ENCODE results near the gene CTNNA3. TPM values are rescaled to one million over a fixed set of nuclear protein-coding genes. Genes with fewer than 3 reads are reported as not detected.

The CTNNA3 gene
- total and polyA plus RNA-seq, 4 donors, result 0.16 to 2.4 (median 1.4) TPM

GRCh38 chr10:66026321-66026720 is 1669.7 kb downstream of the CTNNA3 start:
- H3K4me3 ChIP-seq (ENCODE audit: low read depth in 1 of 3, low read length in 3 of 3), result no peak overlapping the region
- no peak overlapping the region for H3K27ac ChIP-seq (ENCODE audit: low read depth in 1 of 2, low read length in 2 of 2)
- no peaks in the 10 kb centered on the region for H3K36me3 ChIP-seq (ENCODE audit: control insufficient read depth in 4 of 4, insufficient read depth in 3 of 4, low read depth in 1 of 4, low read length in 3 of 4)
- no peak for TF ChIP-seq FOXA2 (IDR thresholded peaks at IDR 0.05)
- no peak for TF ChIP-seq NR2F2 (IDR thresholded peaks at IDR 0.05)
- TF ChIP-seq, protein P1, sequence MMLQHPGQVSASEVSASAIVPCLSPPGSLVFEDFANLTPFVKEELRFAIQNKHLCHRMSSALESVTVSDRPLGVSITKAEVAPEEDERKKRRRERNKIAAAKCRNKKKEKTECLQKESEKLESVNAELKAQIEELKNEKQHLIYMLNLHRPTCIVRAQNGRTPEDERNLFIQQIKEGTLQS (IDR thresholded peaks at IDR 0.05), result no peak
- TF ChIP-seq MAX (IDR thresholded peaks at IDR 0.05), result no peak
- TF ChIP-seq RXRA (IDR thresholded peaks at IDR 0.05), result no peak
- no peak for TF ChIP-seq FOXA1 (IDR thresholded peaks at IDR 0.05)
- TF ChIP-seq, protein P2, sequence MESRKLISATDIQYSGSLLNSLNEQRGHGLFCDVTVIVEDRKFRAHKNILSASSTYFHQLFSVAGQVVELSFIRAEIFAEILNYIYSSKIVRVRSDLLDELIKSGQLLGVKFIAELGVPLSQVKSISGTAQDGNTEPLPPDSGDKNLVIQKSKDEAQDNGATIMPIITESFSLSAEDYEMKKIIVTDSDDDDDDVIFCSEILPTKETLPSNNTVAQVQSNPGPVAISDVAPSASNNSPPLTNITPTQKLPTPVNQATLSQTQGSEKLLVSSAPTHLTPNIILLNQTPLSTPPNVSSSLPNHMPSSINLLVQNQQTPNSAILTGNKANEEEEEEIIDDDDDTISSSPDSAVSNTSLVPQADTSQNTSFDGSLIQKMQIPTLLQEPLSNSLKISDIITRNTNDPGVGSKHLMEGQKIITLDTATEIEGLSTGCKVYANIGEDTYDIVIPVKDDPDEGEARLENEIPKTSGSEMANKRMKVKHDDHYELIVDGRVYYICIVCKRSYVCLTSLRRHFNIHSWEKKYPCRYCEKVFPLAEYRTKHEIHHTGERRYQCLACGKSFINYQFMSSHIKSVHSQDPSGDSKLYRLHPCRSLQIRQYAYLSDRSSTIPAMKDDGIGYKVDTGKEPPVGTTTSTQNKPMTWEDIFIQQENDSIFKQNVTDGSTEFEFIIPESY (IDR thresholded peaks at IDR 0.05), result no peak
- no peak for TF ChIP-seq SP1 (IDR thresholded peaks at IDR 0.05)
- TF ChIP-seq RAD21 (IDR thresholded peaks at IDR 0.05), result no peak
- TF ChIP-seq CTCF (IDR thresholded peaks at IDR 0.05; ENCODE audit: low read depth, low read length, missing input control), result no peak
- no peak for TF ChIP-seq YY1 (IDR thresholded peaks at IDR 0.05)
- no peak for TF ChIP-seq HNF4A (conservative IDR thresholded peaks at IDR 0.05)
- no peak for TF ChIP-seq GABPA (IDR thresholded peaks at IDR 0.05 in 1 of 2, conservative IDR thresholded peaks at IDR 0.05 in 1 of 2)
- TF ChIP-seq TAF1 (conservative IDR thresholded peaks at IDR 0.05), result no peak
- no peak for TF ChIP-seq HNF4G (IDR thresholded peaks at IDR 0.05)
- TF ChIP-seq EGR1 (IDR thresholded peaks at IDR 0.05; ENCODE audit: low read depth in 2 of 2), result no peak
- TF ChIP-seq REST (IDR thresholded peaks at IDR 0.05), result no peak
- no peak overlapping the region for H3K9ac ChIP-seq (ENCODE audit: low read depth in 1 of 2, low read length in 2 of 2)
- H3K4me1 ChIP-seq (ENCODE audit: control insufficient read depth in 4 of 4, insufficient read depth in 4 of 4, low read length in 3 of 4), result no peaks in the 10 kb centered on the region
- H3K9me3 ChIP-seq (ENCODE audit: control insufficient read depth in 4 of 4, low read length in 3 of 4), result no peaks in the 10 kb centered on the region
- H3K27me3 ChIP-seq (ENCODE audit: control insufficient read depth in 4 of 4, insufficient read depth in 4 of 4, low read length in 3 of 4), result no peaks in the 10 kb centered on the region
- WGBS, result 92% methylated on average over 2 of the region's 2 CpGs
- DNase-seq (ENCODE audit: low spot score), result no peak

GRCh38 chr10:66025186-66025585 is 1670.8 kb downstream of the CTNNA3 start:
- no peak for DNase-seq (ENCODE audit: low spot score)
- Histone ChIP-seq H3K27ac (ENCODE audit: low read depth in 1 of 2, low read length in 2 of 2) (no peak overlapping the region), H3K9ac (ENCODE audit: low read depth in 1 of 2, low read length in 2 of 2) (no peak overlapping the region), H3K27me3 (ENCODE audit: control insufficient read depth in 4 of 4, insufficient read depth in 4 of 4, low read length in 3 of 4) (no peaks in the 10 kb centered on the region), H3K9me3 (ENCODE audit: control insufficient read depth in 4 of 4, low read length in 3 of 4) (no peaks in the 10 kb centered on the region), H3K4me3 (ENCODE audit: low read depth in 1 of 3, low read length in 3 of 3) (no peak overlapping the region), H3K4me1 (ENCODE audit: control insufficient read depth in 4 of 4, insufficient read depth in 4 of 4, low read length in 3 of 4) (no peaks in the 10 kb centered on the region), H3K36me3 (ENCODE audit: control insufficient read depth in 4 of 4, insufficient read depth in 3 of 4, low read depth in 1 of 4, low read length in 3 of 4) (no peaks in the 10 kb centered on the region)
- TF ChIP-seq, protein P2 (IDR thresholded peaks at IDR 0.05), result no peak
- no peak for TF ChIP-seq EGR1 (IDR thresholded peaks at IDR 0.05; ENCODE audit: low read depth in 2 of 2)
- no peak for TF ChIP-seq GABPA (IDR thresholded peaks at IDR 0.05 in 1 of 2, conservative IDR thresholded peaks at IDR 0.05 in 1 of 2)
- no peak for TF ChIP-seq JUND (IDR thresholded peaks at IDR 0.05)
- no peak for TF ChIP-seq YY1 (IDR thresholded peaks at IDR 0.05)
- no peak for TF ChIP-seq MAX (IDR thresholded peaks at IDR 0.05)
- no peak for TF ChIP-seq FOXA1 (IDR thresholded peaks at IDR 0.05)
- no peak for TF ChIP-seq REST (IDR thresholded peaks at IDR 0.05)
- TF ChIP-seq NR2F2 (IDR thresholded peaks at IDR 0.05), result no peak
- no peak for TF ChIP-seq SP1 (IDR thresholded peaks at IDR 0.05)
